ENCODE data around the gene FADS2.

FADS2 gene

DNA sequence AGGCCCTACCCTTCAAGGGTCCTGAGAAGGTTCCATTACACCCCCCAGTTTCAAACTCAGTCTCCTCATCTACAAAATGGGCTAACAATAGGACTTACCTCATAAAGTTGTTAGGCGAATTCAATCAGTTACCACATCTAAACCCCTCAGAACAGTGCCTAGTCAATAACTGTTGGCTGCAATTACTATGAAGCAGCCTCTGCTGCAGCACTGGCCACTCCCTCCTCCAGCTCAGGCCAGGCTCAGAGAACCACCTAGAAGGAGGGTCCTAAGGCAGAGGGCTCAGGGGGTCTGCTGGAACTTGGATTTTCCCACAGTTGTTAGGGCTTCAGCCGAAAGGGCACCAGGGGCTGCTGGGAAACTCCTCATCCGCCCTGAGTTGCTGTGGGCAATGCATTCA, 58.5 kb downstream of the FADS2 start:
- FAIRE-seq (no peak), DNase-seq (ENCODE audit: low spot score) (no peak)

DNA sequence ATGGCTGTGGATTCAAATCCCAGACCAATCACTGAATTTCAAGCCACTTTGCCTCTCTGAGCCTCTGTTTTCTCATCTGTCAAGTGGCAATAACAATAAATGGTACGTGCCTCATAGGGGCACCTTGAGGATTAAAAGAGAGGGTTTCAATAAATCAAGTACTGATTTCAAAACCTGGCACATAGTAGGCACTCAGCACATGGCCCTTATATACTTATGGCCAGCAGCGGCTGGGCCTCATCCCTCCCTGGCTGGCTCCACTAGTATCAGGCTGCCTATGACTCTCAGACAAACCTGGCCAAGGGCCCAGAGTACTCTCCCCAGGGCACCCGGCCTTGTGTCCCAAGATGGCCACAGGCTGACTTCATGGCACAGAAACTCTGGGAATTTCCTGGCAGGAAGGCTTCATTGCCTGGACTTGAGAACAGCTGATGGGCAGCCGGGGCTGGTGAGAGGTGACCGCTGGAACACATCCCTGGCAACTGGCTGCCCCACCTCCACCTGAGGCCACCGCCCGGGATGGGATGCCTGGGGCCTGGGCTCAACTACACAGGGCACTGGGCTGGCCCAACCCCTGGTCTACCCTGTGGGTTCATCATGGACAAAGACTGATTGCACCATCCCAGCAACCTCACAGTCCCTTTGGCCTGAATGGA, 59.9 kb downstream of the FADS2 start:
- FAIRE-seq (peak; percentile 17), DNase-seq (ENCODE audit: low spot score) (peak; percentile 61)

DNA sequence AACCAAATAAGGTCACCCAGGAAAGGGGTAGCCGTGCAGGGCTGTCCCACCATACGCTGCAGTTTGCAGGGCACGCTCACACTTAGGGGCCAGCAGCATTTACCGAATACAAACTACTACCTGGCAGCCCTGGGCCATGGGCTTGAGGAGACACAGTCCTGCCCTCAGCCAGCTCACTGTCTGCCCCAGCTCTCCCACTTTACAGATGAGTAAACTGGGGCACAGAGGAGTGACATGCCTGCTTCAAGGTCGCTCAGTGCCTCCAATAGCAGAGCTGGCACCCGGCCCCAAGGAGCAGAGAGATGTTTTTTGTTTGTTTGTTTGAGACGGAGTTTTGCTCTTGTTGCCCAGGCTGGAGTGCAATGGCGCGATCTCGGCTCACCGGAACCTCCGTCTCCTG, 60.5 kb downstream of the FADS2 start:
- DNase-seq (ENCODE audit: low spot score) (no peak), FAIRE-seq (no peak)

DNA sequence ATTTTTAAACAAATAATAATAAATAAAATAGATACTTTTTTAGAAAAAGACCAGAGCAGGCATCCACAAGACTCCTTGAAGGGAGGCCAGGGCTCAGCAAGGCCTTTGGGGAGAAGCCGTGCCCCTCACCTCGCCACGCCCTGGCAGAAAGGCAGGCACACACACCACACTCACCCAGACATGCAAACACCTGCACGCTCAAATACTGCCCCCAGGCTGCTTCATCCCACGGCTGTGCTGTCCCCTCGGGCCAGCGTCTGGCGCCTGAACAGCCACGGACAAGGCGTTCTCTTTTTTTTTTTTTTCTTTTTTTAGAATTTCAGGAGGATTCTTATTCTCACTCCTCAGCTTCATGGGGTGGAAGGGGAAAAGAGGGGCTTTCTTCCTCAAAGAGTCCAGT, 61.7 kb downstream of the FADS2 start:
- DNase-seq (ENCODE audit: low spot score) (no peak), FAIRE-seq (no peak)

DNA sequence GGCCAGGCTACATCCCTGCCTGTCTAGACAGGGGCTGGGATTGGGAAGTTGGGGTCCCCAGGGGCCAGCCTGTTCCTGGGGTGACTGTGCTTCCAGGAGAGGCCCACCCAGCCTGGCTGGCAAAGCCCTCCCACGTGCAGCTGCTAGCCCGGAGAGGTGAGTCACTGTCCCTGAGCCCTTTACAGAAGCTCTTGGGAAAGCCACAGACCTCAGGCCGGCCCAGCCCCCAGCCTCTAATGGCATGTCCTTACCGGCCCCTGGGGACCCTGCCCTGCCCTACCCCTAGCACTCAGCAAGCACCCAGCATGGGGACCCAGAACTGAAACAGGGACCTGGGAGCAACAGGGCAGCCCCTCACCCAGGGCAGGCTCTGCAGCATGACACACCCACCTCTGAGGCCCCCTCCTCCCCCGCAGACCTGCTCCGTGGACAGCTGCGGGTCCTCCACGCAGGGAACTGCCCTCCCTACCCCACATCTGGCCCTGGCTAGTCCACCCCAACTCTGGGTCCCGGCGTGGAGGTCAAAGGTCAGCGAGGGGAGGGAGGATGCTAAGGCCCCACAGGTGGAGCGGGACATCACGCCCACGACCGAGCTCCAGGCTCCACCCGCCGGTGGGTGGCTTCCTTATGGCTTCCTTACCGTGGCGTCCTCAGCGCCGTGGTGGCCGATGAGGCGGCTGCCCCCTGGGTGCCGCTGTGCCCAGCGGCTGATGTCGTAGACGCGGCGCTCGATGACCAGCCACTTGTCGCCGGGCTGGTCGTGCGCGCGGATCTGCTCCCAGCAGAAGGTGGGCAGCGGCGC, 62.6 kb downstream of the FADS2 start:
- FAIRE-seq: no peak
- DNase-seq (ENCODE audit: low spot score): peak; percentile 82

DNA sequence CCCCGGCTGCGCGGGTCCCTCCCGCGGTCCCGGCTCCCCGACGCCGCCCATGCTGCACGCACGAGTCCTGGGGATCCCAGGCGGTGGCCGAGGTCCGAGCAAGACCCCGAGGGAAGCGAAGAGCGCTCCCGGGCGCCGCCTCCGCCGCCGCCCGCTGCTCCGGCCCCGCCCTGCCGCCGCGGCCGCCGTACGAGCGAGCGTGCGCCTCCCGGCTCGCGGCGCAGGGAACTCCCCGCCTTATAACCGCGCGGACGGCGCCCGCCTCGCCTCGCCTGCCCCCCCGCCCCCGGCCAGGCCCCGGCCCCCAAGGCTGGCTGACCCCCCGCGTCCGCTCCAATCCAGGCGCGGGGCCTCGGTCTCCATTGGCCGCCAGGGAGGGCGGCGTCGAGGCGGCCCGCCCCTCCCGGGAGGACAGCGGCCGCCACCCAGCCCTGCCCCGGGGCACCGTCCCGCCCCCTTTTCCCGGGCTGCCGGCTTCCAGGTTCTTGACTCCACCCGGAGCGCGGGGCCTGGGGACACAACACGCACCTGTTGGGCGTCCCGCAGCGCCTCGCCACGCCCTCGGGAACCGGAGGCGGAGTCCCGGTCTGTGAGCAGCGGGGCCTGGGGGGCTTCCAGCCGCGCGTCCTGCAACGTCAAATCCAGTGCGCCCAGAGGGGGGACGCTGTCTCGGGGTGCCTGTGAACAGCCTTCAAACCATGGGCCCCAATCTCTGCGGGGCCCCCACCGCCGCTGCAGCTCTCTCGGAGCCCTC, 63.4 kb downstream of the FADS2 start, which contains the start of gene FADS3:
FADS3 (minus strand) TSS at position 215 of the 754 bp plus-strand sequence; CDS start at position 51, 164 bp downstream.
- FAIRE-seq (no peak), DNase-seq (ENCODE audit: low spot score) (peak; percentile 92)

DNA sequence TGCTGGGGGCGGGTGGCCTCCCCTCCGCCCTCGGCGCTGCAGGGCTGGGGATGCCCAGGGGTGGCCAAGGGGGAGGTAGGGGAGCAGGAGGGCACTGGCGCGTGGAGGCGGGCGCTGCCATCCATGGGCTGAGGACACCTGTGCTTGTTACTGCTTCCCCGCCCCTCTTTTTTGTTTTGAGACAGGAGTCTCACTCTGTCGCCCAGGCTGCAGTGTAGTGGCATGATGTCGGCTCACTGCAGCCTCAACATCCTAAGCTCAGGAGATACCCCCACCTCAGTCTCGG, 63.9 kb downstream of the FADS2 start:
- DNase-seq (ENCODE audit: low spot score) (no peak), FAIRE-seq (no peak)

DNA sequence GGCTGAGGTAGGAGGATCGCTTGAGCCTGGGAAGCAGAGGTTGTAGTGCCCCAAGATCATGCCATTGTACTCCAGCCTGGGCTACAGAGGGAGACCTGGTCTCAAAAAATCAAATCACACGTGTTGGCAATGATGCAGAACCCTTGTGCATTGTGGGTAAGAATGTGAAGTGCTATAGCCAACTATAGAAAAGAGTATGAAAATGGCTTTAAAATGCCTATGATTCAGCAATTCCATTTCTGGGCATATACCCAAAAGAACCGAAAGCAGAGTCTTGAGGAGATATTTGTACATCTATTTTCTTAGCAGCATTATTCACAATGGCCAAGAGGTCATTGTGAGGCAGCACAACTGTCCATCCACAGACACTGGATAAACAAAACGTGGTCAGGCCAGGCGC, 65.9 kb downstream of the FADS2 start:
- FAIRE-seq: no peak
- no peak for DNase-seq (ENCODE audit: low spot score)

DNA sequence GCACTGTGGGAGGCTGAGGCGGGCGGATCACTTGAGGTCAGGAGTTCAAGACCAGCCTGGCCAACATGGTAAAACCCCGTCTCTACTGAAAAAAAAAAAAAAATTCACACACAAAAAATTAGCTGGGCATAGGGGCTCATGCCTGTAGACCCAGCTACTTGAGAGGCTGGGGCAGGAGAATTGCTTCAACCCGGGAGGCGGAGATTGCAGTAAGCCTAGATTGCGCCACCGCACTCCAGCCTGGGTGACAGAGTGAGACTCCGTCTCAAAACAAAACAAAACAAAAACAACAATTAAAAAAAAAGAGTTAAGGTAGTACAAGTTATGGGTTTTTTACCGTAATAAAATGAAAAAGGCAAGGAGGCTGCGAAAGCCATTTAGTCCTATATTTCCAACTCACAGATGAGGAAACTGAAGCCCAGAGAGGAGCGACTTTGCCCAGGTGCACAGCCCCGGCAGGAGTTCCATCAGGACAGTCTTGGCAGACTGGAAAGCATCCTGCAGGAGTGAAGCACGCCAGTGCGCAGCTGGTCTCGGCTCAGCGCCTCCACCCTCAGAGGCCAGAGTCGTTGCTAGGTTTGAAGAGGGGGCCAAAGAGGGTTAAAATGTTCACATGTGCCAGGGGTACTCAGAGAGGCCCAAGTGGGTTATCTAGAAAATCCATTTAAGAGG, 67.1 kb downstream of the FADS2 start:
- no peak for FAIRE-seq
- DNase-seq (ENCODE audit: low spot score): no peak

DNA sequence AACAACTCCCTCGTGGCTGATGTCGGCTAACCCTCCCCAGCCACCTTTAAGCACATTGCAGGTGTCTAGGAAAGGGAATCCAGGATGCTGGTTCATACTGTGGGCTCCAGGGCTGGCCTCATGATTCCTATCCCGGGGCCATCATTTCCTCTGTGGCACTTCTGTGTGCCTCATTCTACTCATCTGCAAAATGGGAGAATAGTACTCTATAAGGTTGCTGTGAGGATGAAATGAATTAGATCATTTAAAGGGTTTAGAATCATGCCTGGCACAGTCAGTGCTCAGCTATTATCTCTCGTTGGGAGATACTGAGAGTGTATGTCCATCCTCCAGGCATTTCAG, 67.6 kb downstream of the FADS2 start:
- DNase-seq (ENCODE audit: low spot score) (no peak), FAIRE-seq (no peak)

DNA sequence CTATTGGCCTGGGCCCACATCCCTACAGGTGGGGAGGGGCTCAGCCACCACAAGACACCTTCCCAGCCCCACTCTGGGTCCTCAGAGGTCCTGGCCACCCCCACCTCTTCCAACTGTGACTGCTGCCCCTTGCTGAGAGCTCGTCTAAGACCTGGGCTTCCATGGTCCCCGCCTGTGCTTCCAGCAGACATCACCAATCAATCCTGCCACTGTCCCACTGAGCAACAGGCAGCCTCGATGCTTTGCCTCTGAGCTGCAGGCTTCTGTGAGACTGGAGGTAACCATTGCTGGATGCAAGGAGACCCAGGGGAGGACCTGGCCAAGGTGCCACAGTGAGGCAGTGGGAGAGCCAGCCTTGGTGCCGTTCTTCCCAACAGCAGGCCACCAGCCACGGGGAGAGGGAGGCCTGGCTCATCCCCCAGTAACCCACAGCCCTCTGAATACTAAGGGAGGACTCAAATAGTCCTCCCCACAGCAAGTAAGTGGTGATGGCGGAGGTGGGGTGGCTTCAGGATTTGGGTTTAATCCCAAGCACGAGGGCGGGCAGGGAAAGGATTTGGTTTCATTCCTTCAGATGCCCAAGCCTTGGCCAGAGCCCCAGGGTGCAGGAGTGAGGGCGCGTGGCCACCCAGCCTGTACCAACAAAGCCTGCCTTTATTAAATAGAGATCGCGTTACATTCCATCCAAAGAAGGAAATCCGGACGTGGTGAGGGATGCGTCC, 68.7 kb downstream of the FADS2 start:
- FAIRE-seq (no peak), DNase-seq (ENCODE audit: low spot score) (no peak)

DNA sequence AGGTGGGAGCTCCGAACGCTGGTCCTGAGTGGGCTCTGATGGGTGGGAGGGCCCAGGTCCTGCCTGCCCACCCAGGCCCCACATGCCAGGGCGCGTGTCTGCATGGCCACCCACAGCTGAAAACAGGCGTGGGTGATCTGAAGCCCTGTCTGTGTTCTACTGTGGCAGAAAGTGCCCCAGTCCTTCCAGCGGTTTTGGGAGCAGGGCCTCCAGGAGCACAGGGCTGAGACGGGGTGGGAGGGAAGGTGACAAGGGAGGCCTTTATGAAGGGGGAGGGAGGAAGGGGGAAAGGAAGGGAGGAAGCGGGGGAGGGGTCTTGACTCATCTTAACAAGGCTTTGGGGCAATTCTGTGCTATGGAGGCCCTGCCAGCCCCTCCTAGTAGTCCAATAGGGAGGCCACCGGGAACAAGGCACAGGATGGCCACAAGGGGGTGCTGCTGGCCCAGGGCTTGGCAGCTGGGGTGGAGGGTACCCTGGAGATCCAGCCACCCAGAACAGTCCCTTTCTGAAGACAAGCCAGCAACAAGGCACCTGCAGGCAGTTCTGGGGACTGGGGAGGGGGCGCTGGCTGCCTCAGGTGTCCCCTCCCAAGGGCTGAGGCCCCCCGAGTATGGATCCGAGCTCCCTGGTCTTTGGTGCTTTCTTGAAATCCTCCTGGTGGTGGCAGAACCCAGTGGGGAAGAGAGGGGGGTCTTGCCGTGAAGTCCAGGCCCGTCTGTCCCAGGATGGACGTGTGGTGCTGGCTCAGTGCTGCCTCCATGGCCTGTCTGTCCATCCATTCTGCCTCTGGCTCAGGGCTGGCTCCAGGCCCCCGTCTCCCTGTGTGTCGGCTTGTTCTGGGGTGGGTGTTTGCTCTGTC, 69.5 kb downstream of the FADS2 start:
- DNase-seq (ENCODE audit: low spot score) (peak; percentile 81), FAIRE-seq (no peak)

DNA sequence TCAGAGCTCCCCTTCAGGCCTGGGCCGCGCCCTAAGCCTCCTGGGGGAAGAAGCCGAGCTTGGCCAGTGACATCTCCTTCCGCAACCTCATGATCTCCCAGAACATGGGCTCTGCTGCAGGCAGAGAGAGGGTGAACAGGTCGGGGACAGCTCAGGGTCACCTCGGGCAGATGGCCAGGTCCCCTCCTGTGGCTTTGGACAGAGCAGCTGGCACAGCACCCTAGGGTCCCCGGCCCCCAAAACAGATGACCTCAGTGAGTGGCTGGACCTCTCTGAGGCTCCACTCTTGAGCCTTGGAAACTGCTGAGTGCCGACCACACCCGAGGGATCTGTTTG, 70.1 kb downstream of the FADS2 start:
- DNase-seq (ENCODE audit: low spot score) (no peak), FAIRE-seq (no peak)

DNA sequence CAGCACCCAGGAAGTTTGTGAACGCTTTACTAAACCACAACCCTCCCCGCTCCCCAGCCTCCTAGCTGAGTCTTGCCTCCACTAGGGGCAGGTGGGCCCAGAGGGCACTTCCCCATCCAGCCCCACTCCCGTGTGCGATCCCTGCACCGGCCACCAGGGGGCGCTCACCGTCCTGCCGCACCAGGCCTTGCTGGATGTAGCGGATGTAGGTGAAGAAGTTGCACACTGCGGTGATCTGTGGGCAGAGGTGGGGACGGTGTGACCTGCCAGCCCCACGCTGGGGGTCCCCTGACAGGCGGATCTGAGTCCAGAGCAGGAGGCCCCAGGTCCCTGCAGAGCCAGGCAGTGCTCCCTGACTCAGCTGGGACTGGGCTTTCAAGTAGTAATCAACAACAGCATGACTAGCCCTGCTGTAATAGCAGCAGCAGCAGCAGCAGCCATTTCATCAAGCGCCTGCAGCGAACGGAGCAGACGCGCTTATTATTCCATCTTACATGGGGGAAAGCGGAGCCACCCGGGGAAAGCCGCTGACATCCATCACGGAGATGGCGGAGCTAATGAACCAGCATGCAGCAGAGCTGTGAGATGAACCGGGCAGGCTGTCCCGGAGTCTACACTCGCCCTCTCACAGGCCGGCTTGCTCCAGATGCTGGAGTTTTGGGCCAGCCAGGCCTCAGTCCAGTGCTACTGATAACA, 71.2 kb downstream of the FADS2 start:
- peak; percentile 53 for FAIRE-seq
- DNase-seq (ENCODE audit: low spot score): peak; percentile 93

DNA sequence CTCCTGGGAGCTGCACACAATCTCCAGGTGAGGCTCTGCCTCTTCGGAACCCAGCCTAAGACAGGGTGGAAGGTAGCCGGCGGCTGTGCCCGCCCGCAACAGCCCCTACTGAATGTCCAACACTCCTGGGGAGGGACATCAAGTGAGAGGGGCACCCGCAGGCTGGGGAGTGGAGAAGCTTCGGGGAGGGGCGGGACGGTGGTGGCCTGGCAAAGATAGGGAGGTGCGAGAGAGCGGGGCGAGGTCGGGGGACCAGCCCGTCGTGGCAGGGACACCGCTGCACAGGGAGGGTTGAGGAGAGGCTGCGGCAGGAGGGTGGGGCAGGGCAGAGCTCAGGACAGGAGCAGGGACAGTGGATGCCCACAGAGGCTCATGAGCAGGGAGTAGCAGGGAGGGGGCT, 72.2 kb downstream of the FADS2 start:
- DNase-seq (ENCODE audit: low spot score) (no peak), FAIRE-seq (no peak)

DNA sequence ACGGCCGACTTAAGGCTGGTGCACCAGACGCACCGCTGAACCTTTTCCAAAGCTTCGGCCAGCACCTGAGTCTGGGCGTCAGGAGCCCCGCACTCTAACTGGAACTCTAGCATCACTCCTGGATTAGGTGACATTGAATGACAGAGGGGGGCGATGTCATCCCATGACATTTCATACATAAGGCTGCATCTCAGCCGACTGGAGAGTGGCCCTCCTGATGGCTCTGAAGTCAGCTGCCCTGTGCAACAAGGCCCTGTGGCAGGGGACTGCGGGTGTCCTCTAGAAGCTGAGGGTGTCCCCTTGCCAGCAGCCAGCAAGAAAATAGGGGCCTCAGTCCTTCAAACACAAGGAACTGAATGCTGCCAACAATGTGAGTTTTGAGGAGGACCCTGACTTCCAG, 73.3 kb downstream of the FADS2 start:
- FAIRE-seq (no peak), DNase-seq (ENCODE audit: low spot score) (no peak)

DNA sequence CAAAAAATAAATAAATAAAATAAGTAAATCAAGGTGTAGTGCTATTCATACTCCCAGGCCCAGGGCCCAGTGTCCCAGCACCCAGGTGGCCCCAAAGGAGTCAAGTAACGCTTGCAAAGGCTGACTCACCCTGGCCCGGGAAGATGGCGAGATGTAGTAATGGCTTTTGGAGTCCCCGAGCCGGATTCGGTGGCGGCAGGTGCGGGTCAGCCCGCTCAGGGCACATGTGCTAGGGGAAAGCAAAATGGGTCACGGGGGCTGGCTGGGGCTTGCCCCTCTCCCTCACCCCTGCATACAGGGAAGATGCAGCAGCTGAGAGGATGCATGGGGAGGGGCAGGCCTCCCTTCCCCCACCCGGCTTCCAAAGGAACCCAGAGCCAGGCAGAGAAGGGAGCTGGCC, 74.2 kb downstream of the FADS2 start:
- FAIRE-seq (no peak), DNase-seq (ENCODE audit: low spot score) (no peak)

DNA sequence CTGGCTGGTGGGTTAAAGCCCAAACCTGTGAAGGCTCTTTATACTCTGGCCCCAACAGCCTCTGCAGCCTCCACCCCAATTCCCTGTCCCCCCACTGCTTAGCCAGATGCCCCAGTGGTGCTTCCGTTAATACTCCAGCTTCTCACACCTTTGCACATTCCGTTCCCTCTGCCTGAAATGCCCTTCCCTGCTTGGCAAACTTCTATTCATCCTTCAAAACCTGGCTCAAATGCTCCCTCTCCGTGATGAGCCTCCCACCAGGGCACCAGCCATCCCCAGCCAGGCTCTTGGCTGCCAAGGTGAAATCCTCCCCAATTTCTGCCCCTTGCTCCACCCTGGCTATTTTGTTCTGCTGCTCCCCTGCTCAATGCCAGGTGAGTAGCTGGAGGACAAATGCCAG, 75.7 kb downstream of the FADS2 start:
- FAIRE-seq (no peak), DNase-seq (ENCODE audit: low spot score) (no peak)

DNA sequence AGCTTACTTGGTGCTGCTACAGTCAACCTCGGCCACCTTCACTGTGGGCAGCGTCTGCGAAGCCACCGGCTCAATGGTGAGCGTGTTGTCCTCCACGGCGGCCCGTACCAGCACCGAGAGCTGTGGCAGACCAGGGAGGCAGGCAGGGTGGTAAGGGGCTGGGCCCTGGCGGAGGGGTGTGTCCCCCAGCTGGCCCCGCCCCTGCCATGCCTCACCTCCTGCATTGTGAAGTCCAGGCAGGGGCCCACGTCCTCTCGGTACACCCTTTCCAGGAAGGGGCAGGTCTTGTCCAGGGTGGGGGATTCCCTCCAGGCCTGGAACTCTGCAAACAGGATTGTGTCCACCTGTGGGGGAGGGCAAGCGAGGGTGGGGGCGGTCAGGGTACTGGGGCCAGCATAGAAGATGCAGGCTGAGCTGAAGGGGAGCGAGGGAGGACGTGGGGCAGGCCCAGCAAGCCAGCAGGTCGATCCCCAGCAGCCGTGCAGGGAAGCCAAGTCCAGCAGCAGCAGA, 76.5 kb downstream of the FADS2 start:
- DNase-seq (ENCODE audit: low spot score) (no peak), FAIRE-seq (peak; percentile 37)

Measured in urothelium cell line (cell line).